ENCODE results near the gene TOX2.

DNA sequence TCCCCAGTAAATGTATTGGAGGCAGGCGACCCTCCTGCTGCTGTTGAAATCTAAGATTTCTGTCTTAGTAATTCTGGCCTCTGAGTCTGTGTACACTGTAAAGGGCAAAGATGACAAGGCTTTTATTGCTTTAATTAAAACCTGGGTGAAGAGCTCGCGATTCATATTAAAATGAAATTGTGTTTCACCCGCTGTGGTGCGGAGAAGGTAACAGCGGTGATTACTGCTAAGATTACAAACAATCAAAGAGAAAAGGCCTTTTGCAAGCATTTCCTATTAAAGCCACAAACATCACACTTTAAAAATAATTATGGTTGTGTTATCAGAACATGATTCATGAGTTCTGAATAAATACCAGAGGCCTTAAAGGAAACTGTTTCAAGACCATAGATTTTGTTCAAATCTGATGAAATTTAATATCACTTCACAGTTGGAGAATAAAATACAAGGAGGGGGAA, 69.3 kb downstream of the TOX2 start:
- TF ChIP-seq, protein P1, sequence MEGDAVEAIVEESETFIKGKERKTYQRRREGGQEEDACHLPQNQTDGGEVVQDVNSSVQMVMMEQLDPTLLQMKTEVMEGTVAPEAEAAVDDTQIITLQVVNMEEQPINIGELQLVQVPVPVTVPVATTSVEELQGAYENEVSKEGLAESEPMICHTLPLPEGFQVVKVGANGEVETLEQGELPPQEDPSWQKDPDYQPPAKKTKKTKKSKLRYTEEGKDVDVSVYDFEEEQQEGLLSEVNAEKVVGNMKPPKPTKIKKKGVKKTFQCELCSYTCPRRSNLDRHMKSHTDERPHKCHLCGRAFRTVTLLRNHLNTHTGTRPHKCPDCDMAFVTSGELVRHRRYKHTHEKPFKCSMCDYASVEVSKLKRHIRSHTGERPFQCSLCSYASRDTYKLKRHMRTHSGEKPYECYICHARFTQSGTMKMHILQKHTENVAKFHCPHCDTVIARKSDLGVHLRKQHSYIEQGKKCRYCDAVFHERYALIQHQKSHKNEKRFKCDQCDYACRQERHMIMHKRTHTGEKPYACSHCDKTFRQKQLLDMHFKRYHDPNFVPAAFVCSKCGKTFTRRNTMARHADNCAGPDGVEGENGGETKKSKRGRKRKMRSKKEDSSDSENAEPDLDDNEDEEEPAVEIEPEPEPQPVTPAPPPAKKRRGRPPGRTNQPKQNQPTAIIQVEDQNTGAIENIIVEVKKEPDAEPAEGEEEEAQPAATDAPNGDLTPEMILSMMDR (conservative IDR thresholded peaks at IDR 0.05; ENCODE audit: low read depth, low read length), result no peak
- no peak for TF ChIP-seq EZH2phosphoT487 (IDR thresholded peaks at IDR 0.05; ENCODE audit: borderline replicate concordance, low read length)
- no peak for TF ChIP-seq EZH2 (IDR thresholded peaks at IDR 0.05; ENCODE audit: low read length, unreplicated experiment)

Measured in PC-3 (cell line).